HG02642 (cell line): ENCODE results near the gene FAM120AOS.
"Not testable (repeated sequence)": the region's sequence is repeated elsewhere in the genome, so short reads cannot be mapped to it uniquely, and the experiment has no call there.

Experiments used
- ATAC-seq: cut with Tn5 transposase; IDR thresholded peaks from one replicate; pipeline ENCODE4 v1.9.1; 2021; ENCODE audit warnings: mild to moderate bottlenecking; ENCODE audit not compliant: unreplicated experiment, poor library complexity

Gene FAM120AOS

GRCh38 chr9:93447655-93448054 is 5.7 kb downstream of the FAM120AOS start:
- no peak for ATAC-seq

GRCh38 chr9:93446073-93446472 is 7.3 kb downstream of the FAM120AOS start:
- no peak for ATAC-seq

DNA sequence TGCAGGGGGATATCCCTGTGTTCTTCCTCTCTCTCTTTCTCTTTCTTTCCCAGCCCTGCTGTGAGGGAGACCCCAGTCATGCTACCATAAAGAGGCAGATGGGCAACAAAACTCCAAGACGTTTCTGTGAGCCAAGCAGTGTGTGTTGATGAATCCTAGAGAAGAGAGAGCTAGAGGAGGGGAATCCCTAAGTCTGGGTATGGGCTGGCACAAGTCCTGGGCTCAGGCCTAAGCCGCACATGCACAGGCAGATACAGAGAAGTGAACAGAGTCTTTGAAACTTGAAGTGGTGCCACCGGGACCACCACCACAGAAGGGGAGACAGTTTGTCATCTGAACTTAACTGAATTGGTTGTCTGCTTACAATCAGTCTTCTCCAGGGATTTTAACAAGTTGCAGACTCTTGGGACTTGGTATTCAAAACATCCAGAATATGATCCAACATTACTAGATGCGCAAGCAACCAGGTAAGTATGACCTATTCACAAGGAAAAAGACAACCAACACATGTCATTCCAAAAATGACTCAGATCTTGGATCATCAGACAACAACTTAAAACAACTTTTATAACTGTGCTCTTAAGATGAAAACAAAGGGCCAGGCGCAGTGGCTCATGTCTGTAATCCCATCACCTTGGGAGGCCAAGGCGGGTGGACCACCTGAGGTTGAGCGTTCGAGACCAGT is 12.3 kb downstream of the FAM120AOS start:
- no peak for ATAC-seq

GRCh38 chr9:93439301-93439700 is 14.1 kb downstream of the FAM120AOS start:
- ATAC-seq: not testable (repeated sequence)

GRCh38 chr9:93437996-93438395 is 15.4 kb downstream of the FAM120AOS start:
- no peak for ATAC-seq

DNA sequence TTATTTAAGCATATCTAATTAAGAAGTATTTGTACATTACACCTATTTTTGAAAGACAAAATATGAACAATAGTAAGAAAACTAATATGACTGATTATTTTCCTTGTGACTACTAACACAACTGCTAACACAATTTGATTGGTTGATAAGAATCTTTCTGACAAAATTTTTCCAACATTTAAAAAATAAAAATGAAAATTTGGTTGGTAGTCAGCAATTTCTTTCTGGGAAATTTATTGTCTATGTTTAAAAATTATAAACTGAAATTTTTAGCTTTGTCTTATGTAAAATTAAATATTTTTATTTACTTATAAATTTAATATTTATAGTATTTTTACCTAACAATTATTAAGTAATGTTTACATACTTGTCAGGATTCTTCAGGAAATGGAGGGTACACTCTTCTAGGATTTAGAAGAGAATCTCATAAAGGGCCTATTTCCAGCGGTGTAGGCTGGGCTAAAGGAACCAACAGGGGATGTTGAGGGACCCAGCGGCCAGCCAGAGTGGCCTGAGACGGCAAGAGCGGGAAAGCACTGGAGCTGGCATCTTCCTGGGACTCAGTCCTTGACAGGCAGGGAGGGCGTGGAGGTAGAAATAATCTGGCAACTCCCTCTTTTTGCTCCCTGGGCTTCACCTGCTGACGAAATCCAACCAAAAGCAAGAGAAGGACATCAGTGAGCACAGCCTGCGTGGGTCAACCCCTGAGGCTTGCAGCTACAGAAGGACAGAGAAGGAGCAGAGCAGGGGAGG is 16.6 kb downstream of the FAM120AOS start:
- no peak for ATAC-seq

GRCh38 chr9:93436218-93436617 is 17.2 kb downstream of the FAM120AOS start:
- no peak for ATAC-seq

DNA sequence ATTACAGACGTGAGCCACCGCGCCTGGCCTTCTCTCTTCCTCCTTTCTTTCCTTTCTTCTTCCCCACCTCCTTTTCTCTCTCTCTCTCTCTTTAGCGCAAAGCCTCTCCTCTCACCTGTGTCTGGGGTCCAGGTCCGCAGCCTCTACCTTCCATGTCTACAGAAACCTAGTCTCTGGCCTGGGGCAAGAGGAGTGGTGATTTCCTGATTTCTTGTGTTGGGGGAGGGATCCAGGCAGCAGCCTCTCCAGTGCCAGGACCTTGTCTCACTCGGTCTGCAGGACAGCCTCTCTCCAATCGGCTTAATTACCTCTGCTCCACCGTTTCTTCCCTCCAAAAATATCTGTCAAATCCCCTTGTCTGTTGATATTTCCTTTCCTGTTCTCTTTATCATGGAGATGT is 18.0 kb downstream of the FAM120AOS start:
- ATAC-seq: no peak

DNA sequence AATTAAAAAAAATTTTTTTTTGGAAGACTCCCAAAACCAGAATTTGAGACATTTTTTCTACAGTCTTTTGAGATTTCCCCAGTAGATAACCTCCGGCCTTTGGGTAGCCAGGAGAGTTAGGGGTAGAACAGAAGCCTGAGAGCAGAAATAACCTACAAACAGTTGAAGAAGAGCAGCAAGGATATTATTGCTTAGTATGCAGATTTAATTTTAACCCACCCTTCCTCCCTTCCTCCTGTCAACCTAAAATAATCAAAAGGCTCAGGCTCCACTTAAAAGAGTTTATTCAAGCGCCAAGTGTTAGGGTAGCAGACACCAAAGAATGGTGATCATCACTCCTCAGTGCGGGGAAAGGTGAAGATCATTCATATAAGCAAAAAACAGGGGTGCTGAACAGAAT is 19.3 kb downstream of the FAM120AOS start:
- no peak for ATAC-seq

- ATAC-seq: no peak
These were observed 20.4 kb downstream of the FAM120AOS start for GRCh38 chr9:93432964-93433363.

- no peak for ATAC-seq
These were observed 21.8 kb downstream of the FAM120AOS start for GRCh38 chr9:93431539-93432105.

GRCh38 chr9:93427655-93428379 is 25.6 kb downstream of the FAM120AOS start:
- no peak for ATAC-seq

- ATAC-seq: no peak
These were observed 30.3 kb downstream of the FAM120AOS start for GRCh38 chr9:93422977-93423616.

- no peak for ATAC-seq
These were observed 34.4 kb downstream of the FAM120AOS start for GRCh38 chr9:93419023-93419422.

- ATAC-seq: no peak
These were observed 35.8 kb downstream of the FAM120AOS start for GRCh38 chr9:93417538-93417937.

DNA sequence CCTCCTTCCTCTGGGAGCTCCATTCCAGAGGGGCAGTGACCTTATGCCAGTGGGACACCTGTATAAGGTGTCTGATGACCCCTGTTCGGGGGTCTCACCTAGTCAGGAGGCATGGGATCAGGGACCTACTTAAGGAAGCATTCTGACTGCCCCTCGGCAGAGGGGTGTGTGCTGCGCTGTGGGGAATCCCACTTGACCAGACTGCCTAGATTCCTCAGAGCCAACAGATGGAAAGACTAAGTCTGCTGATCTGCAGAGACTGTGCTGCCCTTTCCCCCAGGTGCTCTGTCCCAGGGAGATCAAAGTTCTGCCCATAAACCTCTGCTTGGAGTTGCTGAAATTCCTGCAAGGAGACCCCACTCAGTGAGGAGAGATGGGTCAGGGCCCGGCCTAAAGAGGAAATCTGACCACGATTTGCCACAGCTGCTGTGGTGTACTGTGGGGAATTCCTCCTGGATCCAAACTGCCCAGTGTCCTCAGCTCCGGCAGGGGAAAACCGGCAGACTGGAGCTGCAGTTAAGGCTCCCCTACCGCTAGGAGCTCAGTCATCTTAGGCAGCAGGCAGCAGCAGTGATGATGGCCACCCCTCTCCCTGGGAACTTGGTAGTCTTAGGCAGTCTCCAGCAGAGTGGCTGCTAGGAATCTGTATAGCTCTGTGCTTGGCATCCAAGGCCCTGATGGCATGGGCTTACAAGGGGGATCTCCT is 36.7 kb downstream of the FAM120AOS start:
- no peak for ATAC-seq

DNA sequence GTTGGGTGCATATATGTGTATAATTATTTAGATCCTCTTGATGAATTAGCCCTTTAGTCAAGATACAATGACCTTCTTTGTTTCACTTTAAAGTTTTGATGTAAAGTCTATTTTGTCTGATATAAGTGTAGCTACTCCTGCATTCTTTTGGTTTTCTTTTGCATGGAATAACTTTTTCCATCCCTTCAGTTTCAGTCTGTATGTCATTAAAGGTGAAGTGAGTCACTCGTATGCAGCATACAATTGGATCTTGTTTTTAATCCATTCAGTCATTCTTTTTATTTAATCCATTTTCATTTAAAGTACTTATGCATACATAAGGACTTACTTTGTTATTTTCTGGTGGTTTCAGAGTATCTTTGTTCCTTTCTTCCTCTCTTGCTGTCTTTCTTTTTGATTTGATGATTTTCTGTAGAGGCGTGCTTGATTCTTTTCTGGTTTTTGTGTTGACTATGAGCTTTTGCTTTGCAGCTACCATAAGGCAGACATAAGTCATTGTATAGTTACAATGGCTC is 38.1 kb downstream of the FAM120AOS start:
- no peak for ATAC-seq

- no peak for ATAC-seq
These were observed 39.9 kb downstream of the FAM120AOS start for GRCh38 chr9:93413530-93413929.

- ATAC-seq: no peak
These were observed 47.0 kb downstream of the FAM120AOS start for GRCh38 chr9:93406371-93406770.

- ATAC-seq: no peak
These were observed 54.9 kb downstream of the FAM120AOS start for GRCh38 chr9:93398471-93398870.
